Fibroblast of peridontal ligament (primary cell): Measurements from ENCODE around the gene HNRNPLL.
"Not testable (repeated sequence)": the region's sequence is repeated elsewhere in the genome, so short reads cannot be mapped to it uniquely, and the experiment has no call there.

Experiments used
- DNase-seq: peaks from one replicate; pipeline ENCODE4 v3.0.0-alpha.2; 2010; ENCODE audit errors: extremely low read depth

The HNRNPLL gene

DNA sequence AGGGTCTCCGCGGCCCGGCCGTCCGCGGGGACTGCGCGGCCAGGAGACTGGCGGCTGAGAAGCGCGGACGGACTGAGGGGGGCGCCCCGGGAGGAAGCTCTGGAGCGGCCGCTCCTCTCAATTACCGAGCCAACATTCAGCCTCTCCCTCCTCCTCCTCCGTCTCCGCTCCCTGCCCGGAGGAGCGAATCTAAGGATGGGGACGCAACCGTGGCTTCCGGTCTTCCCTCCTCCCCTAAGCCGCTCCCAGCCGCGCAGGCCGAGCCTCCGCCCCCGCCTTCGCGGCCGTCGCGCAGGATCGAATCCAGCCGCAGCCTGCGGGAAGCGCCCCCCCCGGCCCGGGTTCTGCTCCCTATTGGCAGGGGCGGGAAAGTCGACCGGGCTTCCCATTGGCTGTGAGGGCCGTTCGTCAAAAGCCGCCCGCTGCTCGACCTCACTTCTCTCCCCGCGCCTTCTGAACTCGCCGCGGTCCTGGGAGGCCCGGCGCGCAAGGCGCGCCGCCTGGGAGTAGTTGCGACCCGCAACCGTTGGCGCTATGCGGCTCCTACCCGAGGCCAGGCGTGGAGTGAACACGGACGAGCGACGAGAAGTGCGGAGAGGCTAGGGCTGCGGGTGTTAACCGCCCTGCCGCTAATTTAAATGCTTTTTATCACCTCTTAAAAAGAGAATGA lies at the start of gene HNRNPLL:
TSS of gene HNRNPLL (minus strand) at position 197 of the 670 bp plus-strand sequence. CDS start 302 bp downstream, outside the sequence.
- peak; percentile 95 for DNase-seq

DNA sequence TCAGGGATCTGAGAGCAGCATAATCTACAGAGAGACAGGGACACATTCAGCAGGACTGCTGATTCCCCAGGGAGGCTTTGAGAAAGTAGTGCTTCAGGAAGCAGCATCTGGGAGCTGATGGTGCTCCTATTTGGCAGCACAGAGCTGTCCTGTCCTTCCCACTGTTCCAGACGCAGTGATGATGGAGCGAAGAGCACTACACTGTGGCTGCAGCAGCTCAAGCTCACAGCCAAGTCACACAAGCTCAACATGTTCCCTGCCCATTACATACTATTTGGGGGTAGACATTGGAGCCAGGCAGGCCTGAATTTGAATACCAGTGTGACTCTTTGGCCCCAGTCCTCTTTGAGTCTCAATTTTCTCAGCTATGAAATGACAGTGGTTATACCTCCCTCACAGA lies 48.0 kb upstream of the HNRNPLL start:
- no peak for DNase-seq

DNA sequence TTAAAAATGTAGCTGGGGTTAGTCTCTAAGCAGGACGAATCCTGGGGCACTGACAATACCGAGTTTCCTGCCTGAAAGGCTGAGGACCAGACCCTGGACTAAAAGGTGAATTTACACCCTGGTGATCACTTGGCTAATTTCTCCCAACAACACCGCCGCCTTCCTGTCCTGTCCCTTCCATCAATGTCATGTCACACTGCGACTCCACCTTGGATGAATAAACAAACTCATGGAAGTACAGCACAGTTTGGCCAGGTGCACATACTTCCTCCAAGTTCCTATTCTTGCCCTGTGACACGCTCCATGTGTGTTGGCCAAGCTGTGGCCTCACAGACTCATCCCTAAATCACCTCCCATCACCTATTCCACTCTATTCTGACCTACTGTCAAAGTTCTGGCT lies 47.3 kb upstream of the HNRNPLL start:
- no peak for DNase-seq

DNA sequence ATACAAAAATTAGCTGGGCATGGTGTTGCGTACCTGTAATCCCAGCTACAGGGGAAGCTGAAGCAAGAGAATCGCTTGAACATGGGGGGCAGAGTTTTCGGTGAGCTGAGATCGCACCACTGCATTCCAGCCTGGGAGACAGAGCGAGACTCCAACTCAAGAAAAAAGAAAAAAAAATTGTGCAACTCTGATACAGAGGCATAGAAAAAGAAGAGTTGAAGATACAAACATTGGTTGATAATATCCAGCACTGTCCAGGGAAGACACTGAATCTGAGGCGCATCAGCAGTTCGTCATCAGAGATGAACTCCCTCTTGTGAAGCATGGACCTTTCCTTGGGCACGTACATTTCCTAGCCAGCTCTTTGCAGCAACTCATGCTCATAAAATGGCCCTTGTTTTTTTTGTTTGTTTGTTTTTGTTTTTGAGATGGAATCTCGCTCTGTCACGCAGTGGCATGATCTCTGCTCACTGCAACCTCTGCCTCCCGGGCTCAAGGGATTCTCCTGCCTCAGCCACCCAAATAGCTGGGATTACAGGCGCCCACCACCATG lies 46.5 kb upstream of the HNRNPLL start:
- DNase-seq, result no peak

DNA sequence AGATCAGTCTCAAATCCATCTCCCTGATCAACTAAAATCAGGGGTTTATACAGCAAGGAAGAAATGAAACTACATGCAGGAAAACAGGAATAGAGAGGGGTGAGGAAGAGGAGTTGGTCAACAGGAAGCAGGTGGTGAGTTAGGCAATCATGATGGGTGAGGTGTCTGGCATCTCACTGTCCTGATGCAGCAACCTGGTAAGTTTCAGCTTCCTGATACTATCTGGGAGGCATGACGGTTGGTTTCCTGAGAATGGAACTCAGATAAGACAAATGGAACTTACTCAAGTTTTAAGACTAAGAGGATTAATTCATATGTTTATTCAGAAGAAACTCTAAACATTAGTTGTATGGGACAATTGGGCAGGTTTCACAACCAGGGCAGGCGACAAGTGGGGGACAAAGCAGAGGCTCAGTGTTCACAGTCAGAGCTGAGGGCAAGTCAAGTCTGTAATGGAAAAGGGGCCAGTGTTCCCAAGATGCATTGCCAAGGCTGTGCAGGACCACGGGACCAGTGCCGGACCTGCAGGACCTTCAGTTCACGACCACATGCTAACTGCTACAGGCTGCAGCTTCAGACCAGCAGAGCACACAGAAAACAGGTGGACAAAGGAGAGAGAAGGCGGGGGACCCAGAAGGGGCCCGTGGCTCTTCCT lies 45.5 kb upstream of the HNRNPLL start:
- no peak for DNase-seq

DNA sequence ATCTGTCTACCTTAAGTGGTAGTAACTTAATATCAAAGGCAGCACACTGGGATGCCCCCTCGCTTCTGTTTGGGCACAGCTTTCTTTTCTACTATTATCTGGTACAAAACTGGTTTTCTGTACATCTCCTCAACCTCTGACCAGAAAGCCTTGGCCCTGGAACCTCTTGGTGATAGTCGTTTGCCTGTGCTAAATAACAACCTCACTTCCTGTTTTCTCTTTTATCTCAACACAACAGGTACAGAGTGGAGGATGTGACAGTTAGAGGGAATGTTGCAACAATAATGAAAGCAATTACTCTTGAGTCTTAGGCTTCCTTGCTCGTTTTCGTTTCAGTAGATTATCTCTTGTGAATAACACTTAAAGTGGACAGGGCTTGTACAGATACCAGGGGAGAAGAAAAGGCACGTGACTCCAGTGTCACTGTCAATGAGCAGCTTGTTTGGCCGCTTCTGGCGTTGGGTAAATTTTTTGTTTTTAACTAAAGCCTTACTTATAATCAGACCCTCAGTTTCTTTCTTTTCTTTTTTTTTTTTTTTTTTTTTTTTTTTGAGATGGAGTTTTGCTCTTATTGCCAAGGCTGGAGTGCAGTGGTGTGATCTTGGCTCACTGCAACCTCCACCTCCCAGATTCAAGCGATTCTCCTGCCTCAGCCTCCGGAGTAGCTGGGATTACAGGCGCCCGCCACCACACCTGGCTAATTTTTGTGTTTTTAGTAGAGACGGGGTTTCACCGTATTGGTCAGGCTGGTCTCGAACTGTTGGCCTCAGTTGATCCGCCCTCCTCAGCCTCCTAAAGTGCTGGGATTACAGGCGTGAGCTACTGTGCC lies 41.2 kb upstream of the HNRNPLL start:
- DNase-seq, result not testable (repeated sequence)

DNA sequence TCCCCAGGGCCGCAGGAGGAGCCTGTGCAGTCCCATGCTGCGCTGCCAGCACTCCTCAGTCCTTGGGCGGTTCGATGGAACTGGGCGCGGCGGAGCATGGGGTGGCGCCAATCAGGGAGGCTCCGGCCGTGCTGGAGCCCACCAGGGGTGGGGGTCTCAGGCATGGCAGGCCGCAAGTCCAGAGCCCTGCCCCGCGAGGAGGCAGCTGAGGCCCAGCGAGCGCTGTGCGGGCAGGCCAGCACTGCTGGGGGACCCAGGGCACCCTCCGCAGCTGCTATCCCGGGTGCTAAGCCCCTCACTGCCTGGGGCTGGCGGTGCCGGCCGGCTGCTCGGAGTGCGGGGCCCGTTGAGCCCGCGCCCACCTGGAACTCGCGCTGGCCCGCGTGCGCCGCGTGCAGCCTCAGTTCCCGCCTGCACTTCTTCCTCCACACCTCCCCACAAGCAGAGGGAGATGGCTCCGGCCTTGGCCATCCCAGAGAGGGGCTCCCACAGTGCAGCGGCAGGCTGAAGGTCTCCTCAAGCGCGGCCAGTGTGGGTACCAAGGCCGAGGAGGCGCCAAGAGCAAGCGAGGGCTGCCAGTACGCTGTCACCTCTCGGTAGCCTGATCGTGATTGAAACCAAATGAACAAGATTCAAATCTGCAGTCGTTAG lies 40.4 kb upstream of the HNRNPLL start:
- DNase-seq, result no peak

DNA sequence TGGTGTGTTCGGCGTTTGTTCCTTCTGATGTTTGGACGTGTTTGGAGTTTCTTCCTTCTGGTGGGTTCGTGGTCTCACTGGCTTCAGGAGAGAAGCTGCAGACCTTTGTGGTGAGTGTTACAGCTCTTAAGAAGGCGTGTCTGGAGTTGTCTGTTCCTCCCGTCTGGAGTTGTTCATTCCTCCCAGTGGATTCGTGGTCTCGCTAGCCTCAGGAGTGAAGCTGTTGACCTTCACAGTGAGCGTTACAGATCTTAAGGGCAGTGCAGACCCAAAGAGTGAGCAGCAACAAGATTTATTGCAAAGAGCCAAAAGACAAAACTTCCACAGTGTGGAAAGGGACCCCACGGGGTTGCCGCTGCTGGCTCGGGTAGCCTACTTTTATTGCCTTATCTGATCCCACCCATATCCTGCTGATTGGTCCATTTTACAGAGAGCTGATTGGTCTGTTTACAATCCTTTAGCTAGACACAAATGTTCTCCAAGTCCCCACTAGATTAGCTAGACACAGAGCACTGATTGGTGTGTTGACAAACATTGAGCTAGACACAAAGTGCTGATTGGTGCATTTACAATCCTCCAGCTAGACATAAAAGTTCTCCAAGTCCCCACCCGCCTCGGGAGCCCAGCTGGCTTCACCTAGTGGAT lies 39.8 kb upstream of the HNRNPLL start:
- DNase-seq, result not testable (repeated sequence)

DNA sequence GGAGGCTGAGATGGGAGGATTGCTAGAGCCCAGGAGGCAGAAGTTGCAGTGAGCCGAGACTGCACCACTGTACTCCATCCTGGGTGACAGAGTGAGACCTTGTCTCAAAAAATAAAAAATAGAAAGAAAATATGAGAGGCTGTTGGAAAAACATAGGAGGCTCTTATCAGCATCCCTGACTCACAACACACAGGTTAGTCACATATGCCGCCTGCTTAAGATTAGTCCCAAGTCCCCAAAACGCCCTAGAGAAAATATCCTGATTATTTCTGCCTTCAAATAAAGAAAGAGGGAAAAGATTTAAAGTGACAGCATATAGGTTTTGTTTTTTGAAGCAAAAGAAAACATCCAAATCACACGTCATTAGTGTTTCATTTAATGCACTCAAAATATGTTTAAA lies 33.3 kb upstream of the HNRNPLL start:
- no peak for DNase-seq

DNA sequence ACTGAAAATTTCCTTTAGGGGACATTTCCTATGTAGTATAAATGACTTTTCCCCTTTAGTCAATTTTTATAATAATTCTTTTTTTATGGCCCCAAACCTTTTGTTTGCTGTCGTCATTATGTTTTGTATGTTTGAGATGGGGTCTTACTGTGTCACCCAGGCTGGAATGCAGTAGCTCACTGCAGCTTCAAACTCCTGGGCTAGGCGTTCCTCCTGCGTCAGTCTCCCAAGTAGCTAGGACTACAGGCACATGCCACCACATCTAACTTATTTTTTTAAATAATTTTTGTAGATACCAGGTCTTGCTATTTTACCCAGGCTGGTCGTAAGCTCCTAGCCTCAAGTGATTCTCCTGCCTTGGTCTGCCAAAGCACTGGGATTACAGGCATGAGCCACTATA lies 32.4 kb upstream of the HNRNPLL start:
- DNase-seq, result no peak

DNA sequence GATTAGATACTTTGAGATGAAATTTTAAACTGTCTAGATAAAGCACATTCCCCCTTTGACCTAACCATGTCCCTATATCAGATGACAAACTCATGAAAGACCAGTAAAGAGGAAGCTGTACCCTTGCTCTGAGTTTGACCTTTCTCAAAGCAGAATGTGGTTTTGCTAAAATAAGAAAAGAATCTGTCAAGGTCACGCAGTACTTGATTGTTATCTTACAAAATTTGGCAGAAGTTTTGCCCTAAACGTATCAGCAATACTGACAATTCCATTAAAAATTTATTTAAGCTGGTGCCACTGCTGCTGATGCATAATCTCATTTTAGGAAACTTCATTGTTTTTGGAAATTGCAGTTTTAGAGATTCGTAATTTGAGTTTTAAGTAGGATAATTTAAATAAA lies 32.0 kb upstream of the HNRNPLL start:
- DNase-seq, result no peak

DNA sequence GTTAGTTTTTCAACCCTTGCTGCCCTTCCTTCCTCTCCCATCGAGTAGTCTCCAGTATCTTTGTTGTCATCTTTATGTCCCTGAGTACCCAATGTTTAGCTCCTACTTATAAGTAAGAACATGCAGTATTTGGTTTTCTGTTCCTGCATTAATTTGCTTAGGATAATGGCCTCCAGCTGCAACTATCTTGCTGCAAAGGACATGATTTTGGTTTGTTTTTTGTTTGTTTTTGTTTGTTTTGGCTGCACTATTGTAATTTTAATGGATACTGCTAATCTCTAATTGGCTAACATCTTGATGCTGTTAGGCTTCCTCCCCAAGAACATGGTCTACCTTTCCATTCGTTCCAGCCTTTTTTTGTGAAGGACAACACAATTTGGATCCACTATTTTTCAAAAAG lies 31.2 kb upstream of the HNRNPLL start:
- no peak for DNase-seq

DNA sequence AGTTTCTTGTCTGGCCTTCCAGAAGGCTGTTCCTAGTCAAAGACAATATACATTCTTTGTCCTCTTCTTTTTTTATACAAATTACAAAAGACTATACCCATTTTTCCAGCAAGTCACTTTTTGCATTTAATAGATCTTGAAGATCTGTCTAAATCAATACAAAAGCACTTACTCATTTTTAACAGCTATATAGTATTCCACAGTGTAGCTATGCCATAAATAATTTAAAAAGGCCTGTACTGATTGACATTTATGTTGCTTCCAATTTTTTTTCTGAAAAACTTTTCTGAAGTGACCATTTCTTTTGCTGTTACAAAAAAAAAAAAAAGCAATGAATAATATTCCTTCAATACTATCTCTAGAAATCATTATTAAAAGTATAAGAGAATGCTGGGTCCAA lies 30.3 kb upstream of the HNRNPLL start:
- no peak for DNase-seq

DNA sequence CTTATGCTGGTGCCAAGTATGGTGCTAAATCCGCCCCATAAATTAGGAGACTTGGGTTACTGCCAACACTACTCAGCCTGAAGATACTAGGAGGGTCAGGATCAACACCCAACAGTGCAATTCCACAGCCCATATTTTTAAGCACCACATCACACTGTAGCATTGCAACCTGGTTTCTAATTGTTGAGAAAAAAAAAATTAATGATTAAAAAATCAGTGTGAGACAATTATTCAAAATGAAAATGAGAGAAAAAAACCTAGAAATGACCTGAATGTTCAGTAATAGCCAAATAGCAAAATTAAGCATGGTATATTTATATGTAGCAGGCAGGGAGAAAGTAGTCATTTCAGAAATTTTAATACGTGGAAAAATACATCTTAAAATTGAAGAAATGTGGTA lies 29.2 kb upstream of the HNRNPLL start:
- no peak for DNase-seq

DNA sequence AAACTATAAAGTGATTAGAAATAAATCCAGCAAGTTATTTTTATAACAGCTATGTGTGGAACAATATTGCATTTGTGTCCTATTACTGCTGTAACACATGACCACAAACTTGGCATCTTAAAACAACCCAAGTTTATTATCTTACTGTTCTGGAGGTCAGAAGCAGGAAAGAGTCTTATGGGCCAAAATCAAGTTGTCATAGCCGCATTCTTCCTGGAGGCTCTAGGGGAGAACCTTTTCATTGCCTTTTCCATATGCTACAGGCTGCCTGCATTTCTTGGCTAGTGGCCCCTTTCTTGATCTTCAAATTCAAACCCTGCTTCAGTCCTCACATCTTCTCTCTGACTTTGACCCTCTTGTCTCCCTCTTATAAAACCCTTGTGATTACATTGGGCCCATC lies 27.0 kb upstream of the HNRNPLL start:
- DNase-seq, result no peak

DNA sequence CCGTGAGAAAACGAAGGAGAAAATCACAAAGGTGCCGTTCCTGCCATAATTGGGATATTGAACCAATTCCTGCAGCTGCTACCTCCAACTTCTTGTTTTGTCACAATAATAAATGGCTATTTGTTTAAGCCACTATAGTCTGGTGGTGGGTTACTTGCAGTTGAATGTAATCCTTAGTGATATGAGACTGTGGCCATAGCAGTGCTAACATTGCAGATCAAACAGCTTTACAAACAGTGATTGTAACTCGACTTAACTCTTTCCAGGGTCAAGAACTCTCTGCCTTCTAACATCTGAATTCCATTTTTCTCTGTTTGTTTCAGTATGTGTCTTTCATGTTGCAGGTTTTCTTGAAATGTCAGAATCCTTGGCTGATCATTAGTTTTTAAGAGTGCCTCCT lies 24.7 kb upstream of the HNRNPLL start:
- DNase-seq, result no peak

DNA sequence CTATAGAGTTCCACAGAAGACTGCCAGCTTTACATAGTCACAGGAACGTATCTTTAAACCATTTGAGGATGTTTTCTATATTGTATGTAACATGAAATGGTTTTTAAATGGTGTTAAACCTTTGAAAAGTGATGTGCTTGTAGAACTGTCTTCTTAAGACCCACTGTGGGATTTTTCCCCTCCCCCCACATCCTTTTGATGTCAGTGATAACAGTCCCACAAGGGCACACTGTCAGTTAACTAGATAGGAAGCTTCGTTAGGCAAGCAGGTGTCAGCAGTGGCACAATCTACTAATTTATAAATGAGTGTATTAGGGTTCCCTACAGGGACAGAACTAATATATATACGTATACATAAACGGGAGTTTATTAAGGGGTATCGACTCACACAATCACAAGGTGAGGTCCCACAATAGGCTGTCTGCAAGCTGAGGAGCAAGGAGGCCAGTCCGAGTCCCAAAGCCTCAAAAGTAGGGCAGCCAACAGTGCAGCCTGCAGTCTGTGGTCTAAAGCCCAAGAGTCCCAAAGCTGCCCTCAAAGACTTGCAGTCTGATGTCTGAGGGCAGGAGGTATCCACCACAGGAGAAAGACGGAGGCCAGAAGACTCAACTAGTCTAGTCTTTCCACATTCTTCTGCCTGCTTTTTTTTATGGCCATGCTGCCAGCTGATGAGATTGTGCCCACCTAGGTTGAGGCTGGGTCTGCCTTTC lies 23.8 kb upstream of the HNRNPLL start:
- no peak for DNase-seq

DNA sequence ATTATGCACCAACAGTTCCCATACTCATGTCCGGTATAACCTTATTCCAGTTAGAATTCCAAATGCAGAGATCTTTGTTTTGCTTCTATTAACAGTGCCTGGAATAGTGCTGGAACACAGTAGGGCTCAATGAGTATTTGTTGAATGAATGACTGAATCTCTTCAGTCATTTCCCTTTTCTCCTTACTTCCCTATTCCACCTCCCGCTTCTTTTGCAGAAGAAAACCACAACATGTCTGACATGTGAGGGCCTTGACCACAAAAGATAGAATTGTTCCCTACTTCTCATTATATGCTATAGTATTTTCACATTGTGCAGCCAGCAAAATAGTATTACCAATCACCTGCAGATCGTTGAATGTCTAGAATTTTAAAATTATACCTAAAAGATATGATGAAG lies 19.5 kb upstream of the HNRNPLL start:
- DNase-seq, result no peak

DNA sequence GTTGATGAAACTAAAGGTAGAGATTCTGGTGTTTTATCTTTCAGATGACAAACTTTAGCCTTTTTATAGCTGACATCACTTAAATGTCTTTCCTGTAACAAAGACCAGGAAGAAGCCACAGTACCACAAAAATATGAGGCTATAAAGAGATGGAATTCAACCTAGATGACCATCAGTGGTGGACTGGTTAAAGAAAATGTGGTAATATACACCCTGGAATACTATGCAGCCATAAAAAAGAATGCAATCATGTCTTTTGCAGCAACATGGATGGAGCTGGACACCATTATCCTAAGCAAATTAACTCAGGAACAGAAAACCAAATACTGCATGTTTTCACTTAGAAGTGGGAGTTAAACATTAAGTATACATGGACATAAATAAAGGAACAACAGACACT lies 18.3 kb upstream of the HNRNPLL start:
- no peak for DNase-seq

DNA sequence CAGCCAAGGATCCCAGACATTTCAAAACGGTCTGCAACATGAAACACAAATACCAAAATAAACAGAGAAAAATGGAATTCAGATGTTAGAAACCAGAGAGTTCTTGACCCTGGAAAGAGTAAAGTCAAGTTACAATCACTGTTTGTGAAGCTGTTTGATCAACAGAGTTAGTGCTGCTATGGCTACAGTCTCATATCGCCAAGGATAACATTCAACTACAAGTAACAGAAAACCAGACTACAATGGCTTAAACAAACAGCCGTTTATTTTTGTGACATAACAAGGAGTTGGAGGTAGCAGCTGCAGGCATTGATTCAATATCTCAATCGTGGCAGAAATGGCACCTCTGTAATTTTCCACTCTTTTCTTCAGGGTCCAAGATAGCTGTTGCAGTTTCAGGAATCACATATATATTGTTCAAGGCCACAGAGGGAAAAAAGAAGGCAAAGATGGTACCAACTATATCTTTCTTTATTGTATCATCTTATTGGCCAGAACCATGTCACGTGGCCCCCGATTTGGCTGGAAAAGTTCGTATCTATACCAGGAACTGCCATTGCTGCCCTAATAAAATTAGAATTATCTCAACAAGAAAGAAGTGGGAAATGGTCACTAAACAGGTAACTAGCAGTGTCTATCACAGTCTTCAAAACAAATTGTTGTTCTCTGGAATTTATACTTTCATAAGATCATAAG lies 17.7 kb upstream of the HNRNPLL start:
- peak; percentile 98 for DNase-seq
